ENCODE data around the gene STARD3NL. TPM values are rescaled to one million over a fixed set of nuclear protein-coding genes. Genes with fewer than 3 reads are reported as not detected.

STARD3NL gene
- total and polyA plus RNA-seq, 10 of the 15 experiments (the other 5 are each of a cell fraction or from before 2014, with no cell fraction given): 66.1 to 133 (median 85.7) TPM

DNA sequence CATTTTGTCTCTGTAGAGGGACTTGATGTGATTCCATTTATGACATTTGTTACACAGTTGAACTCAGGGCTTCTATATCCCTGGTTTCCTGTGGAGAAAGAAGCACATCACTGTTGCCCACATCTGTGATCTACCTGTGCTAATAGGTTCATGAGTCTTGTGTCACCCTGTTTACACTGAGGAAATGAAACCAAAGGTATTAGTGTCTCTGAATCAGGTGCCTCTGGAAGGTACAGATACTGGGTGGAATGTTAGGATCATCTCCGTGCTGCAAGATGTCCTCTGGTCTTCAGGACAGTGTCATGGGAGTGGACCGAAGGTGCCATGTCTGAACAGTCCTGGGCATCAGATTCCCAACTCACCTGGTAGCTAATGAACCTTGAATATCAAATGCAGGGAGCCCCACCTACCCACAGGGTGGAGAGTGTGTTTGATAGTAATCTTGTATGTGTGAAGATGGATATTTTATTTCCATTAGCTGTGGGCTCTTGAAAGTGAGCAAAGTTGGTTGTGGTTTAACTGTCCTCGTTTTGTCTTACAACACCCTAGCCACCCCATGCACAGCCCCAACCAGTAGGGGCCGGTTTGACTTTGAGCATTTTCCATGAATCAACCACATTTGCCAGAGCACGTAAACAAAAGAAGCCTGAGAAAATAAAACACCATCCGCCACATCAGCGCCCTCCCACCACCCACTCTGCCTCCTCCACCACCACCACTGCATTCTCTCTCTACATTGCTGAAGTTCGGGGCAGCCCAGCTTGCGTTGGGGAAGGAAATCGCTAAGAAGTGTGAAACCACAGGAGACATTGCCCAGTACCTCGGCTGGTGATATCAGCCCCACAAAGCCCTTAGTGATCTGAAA lies 54.7 kb downstream of the STARD3NL start (continued):
- TF ChIP-seq IRF4 (IDR thresholded peaks at IDR 0.05; ENCODE audit: low read depth, low read length) (no peak), ESRRA (IDR thresholded peaks at IDR 0.05; ENCODE audit: low read length) (no peak), BMI1 (IDR thresholded peaks at IDR 0.05; ENCODE audit: borderline replicate concordance) (peak; percentile 28; the same call in 1 of the 2 replicates), BACH1 (IDR thresholded peaks at IDR 0.05; ENCODE audit: borderline replicate concordance) (peak; percentile 57; the same call in 1 of the 2 replicates), MYB (IDR thresholded peaks at IDR 0.05; ENCODE audit: borderline replicate concordance, low read depth, low read length) (peak; percentile 61; the same call in 1 of the 2 replicates), CHD2 (IDR thresholded peaks at IDR 0.05; ENCODE audit: borderline replicate concordance, low read depth, low read length) (peak; percentile 39; the same call in 1 of the 2 replicates), NFIC (IDR thresholded peaks at IDR 0.05; ENCODE audit: low read depth, low read length) (0 out of 2 replicates have a peak, but pooled peaks have one; percentile 32), GATAD2B (conservative IDR thresholded peaks at IDR 0.05; ENCODE audit: low read depth) (peak; percentile 57), BHLHE40 (IDR thresholded peaks at IDR 0.05; ENCODE audit: borderline replicate concordance in 1 of 2, low read depth in 2 of 2, low read length in 1 of 2) (peak; percentile 13 to 49; a peak in 2 of 4 replicates), YY1 (IDR thresholded peaks at IDR 0.05; ENCODE audit: low read depth, low read length) (no peak), MTA2 (IDR thresholded peaks at IDR 0.05; ENCODE audit: low read depth) (peak; percentile 92), IKZF1 (conservative IDR thresholded peaks at IDR 0.05) (peak; percentile 91), GABPA (IDR thresholded peaks at IDR 0.05; ENCODE audit: low read depth) (no peak), ZNF207 (IDR thresholded peaks at IDR 0.05; ENCODE audit: borderline replicate concordance) (0 out of 2 replicates have a peak, but pooled peaks have one; percentile 12), ETV6 (conservative IDR thresholded peaks at IDR 0.05 in 1 of 2, IDR thresholded peaks at IDR 0.05 in 1 of 2; ENCODE audit: borderline replicate concordance in 1 of 2, low read depth in 1 of 2) (no peak), TCF12 (IDR thresholded peaks at IDR 0.05; ENCODE audit: low read depth, low read length) (peak; percentile 53; the same call in 1 of the 2 replicates), SPI1 (IDR thresholded peaks at IDR 0.05; ENCODE audit: borderline replicate concordance, insufficient read depth, low read depth, low read length) (peak; percentile 58), TARDBP (IDR thresholded peaks at IDR 0.05; ENCODE audit: borderline replicate concordance) (no peak), SMARCA5 (IDR thresholded peaks at IDR 0.05) (peak; percentile 55), POU2F2 (IDR thresholded peaks at IDR 0.05; ENCODE audit: borderline replicate concordance, low read depth, low read length) (peak; percentile 63; the same call in 1 of the 3 replicates), RAD51 (IDR thresholded peaks at IDR 0.05) (peak; percentile 35; the same call in 1 of the 2 replicates)
- TF ChIP-seq, protein P1, sequence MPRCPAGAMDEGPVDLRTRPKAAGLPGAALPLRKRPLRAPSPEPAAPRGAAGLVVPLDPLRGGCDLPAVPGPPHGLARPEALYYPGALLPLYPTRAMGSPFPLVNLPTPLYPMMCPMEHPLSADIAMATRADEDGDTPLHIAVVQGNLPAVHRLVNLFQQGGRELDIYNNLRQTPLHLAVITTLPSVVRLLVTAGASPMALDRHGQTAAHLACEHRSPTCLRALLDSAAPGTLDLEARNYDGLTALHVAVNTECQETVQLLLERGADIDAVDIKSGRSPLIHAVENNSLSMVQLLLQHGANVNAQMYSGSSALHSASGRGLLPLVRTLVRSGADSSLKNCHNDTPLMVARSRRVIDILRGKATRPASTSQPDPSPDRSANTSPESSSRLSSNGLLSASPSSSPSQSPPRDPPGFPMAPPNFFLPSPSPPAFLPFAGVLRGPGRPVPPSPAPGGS (IDR thresholded peaks at IDR 0.05; ENCODE audit: borderline replicate concordance, insufficient read depth, low read depth, low read length, poor library complexity, severe bottlenecking): no peak
- TF ChIP-seq, protein P2, sequence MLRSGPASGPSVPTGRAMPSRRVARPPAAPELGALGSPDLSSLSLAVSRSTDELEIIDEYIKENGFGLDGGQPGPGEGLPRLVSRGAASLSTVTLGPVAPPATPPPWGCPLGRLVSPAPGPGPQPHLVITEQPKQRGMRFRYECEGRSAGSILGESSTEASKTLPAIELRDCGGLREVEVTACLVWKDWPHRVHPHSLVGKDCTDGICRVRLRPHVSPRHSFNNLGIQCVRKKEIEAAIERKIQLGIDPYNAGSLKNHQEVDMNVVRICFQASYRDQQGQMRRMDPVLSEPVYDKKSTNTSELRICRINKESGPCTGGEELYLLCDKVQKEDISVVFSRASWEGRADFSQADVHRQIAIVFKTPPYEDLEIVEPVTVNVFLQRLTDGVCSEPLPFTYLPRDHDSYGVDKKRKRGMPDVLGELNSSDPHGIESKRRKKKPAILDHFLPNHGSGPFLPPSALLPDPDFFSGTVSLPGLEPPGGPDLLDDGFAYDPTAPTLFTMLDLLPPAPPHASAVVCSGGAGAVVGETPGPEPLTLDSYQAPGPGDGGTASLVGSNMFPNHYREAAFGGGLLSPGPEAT (IDR thresholded peaks at IDR 0.05; ENCODE audit: low read depth): peak; percentile 86
- TF ChIP-seq, protein P3, sequence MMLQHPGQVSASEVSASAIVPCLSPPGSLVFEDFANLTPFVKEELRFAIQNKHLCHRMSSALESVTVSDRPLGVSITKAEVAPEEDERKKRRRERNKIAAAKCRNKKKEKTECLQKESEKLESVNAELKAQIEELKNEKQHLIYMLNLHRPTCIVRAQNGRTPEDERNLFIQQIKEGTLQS (IDR thresholded peaks at IDR 0.05; ENCODE audit: borderline replicate concordance, extremely low read depth, low read depth, low read length): no peak
